SK-N-SH treated with all-trans-retinoic acid at 6 μM for 48 hours (cell line): Measurements from ENCODE around the gene SYTL3.

Experiments
- ATAC-seq: fragments of 200-7000 bp; cut with Tn5 transposase; 3 replicates; pipeline ENCODE4 v1.9.1; 2020; ENCODE audit warnings: mild to moderate bottlenecking, moderate library complexity
- ARNTL ChIP-seq: fragments of 450-650 bp; formaldehyde crosslinking; IDR thresholded peaks from 2 replicates; pipeline ENCODE4 v1.5.0; 2020; ENCODE audit warnings: low read depth, mild to moderate bottlenecking, moderate library complexity, borderline replicate concordance
- BACH2 ChIP-seq: fragments of 250-450 bp; sonication (Bioruptor Pico); IDR thresholded peaks from 2 replicates; pipeline ENCODE4 v1.9.0; 2021; ENCODE audit warnings: mild to moderate bottlenecking, borderline replicate concordance
- CREB5 ChIP-seq: fragments of 250-450 bp; sonication (Bioruptor Pico); IDR thresholded peaks from 2 replicates; pipeline ENCODE4 v1.5.1; 2020; ENCODE audit warnings: low read depth, mild to moderate bottlenecking, moderate library complexity
- CSDC2 ChIP-seq: fragments of 250-450 bp; sonication (Bioruptor Pico); IDR thresholded peaks from 2 replicates; pipeline ENCODE4 v1.5.0; 2020; ENCODE audit warnings: mild to moderate bottlenecking, moderate library complexity
- CSRNP3 ChIP-seq: fragments of 250-450 bp; sonication (Bioruptor Pico); IDR thresholded peaks from 2 replicates; pipeline ENCODE4 v1.5.1; 2021; ENCODE audit warnings: mild to moderate bottlenecking, moderate library complexity
- ESRRG ChIP-seq: fragments of 250-450 bp; sonication (Bioruptor Pico); IDR thresholded peaks from 2 replicates; pipeline ENCODE4 v1.6.1; 2021; ENCODE audit warnings: mild to moderate bottlenecking
- GLIS3 ChIP-seq: fragments of 250-450 bp; sonication (Bioruptor Pico); IDR thresholded peaks from 2 replicates; pipeline ENCODE4 v1.5.0; 2020; ENCODE audit warnings: mild to moderate bottlenecking, moderate library complexity
- ISL1 ChIP-seq: fragments of 250-450 bp; sonication (Bioruptor Pico); IDR thresholded peaks from 2 replicates; pipeline ENCODE4 v2.1.2; 2022; ENCODE audit warnings: mild to moderate bottlenecking, moderate library complexity
- OSR1 ChIP-seq: fragments of 250-450 bp; sonication (Bioruptor Pico); IDR thresholded peaks from 2 replicates; pipeline ENCODE4 v1.8.0; 2022; ENCODE audit warnings: moderate library complexity, mild to moderate bottlenecking, inconsistent platforms
- PATZ1 ChIP-seq: fragments of 250-450 bp; sonication (Bioruptor Pico); IDR thresholded peaks from 2 replicates; pipeline ENCODE4 v1.8.0; 2020; ENCODE audit warnings: mild to moderate bottlenecking, moderate library complexity, borderline replicate concordance
- POU6F1 ChIP-seq: fragments of 250-450 bp; sonication (Bioruptor Pico); IDR thresholded peaks from 2 replicates; pipeline ENCODE4 v1.8.0; 2021; ENCODE audit warnings: low read depth, mild to moderate bottlenecking, moderate library complexity, borderline replicate concordance
- PPARA ChIP-seq: fragments of 250-450 bp; sonication (Bioruptor Pico); IDR thresholded peaks from 2 replicates; pipeline ENCODE4 v1.5.0; 2020; ENCODE audit warnings: mild to moderate bottlenecking, borderline replicate concordance
- RARB ChIP-seq: fragments of 250-450 bp; sonication (Bioruptor Pico); IDR thresholded peaks from 2 replicates; pipeline ENCODE4 v1.8.0; 2021; ENCODE audit warnings: mild to moderate bottlenecking, moderate library complexity
- SNAI2 ChIP-seq: fragments of 250-450 bp; sonication (Bioruptor Pico); IDR thresholded peaks from 2 replicates; pipeline ENCODE4 v1.5.0; 2020; ENCODE audit warnings: mild to moderate bottlenecking, moderate library complexity
- TCF4 ChIP-seq: fragments of 250-450 bp; sonication (Bioruptor Pico); IDR thresholded peaks from 2 replicates; pipeline ENCODE4 v1.8.0; 2021; ENCODE audit warnings: mild to moderate bottlenecking, moderate library complexity, borderline replicate concordance
- TOX ChIP-seq: fragments of 250-450 bp; sonication (Bioruptor Pico); IDR thresholded peaks from 2 replicates; pipeline ENCODE4 v1.8.0; 2021; ENCODE audit warnings: mild to moderate bottlenecking, moderate library complexity, borderline replicate concordance
- TSHZ2 ChIP-seq: fragments of 250-450 bp; sonication (Bioruptor Pico); IDR thresholded peaks from 2 replicates; pipeline ENCODE4 v1.5.0; 2020; ENCODE audit warnings: mild to moderate bottlenecking, moderate library complexity
- ZC3H10 ChIP-seq: fragments of 250-450 bp; sonication (Bioruptor Pico); IDR thresholded peaks from 2 replicates; pipeline ENCODE4 v1.5.1; 2021; ENCODE audit warnings: mild to moderate bottlenecking, moderate library complexity
- ZFP3 ChIP-seq: fragments of 250-450 bp; sonication (Bioruptor Pico); IDR thresholded peaks from 2 replicates; pipeline ENCODE4 v1.5.0; 2020; ENCODE audit warnings: mild to moderate bottlenecking, moderate library complexity
- ZFP30 ChIP-seq: fragments of 450-650 bp; formaldehyde crosslinking; IDR thresholded peaks from 2 replicates; pipeline ENCODE4 v1.5.0; 2022; ENCODE audit warnings: mild to moderate bottlenecking, moderate library complexity
- ZNF565 ChIP-seq: fragments of 450-650 bp; formaldehyde crosslinking; conservative IDR thresholded peaks from 2 replicates; pipeline ENCODE4 v1.5.0; 2020; ENCODE audit warnings: low read depth, mild to moderate bottlenecking, moderate library complexity
- ZNF70 ChIP-seq: fragments of 450-650 bp; formaldehyde crosslinking; IDR thresholded peaks from 2 replicates; pipeline ENCODE4 v1.5.0; 2020; ENCODE audit warnings: mild to moderate bottlenecking, moderate library complexity
- ZNF8 ChIP-seq: fragments of 450-650 bp; formaldehyde crosslinking; IDR thresholded peaks from 2 replicates; pipeline ENCODE4 v1.5.0; 2020; ENCODE audit warnings: mild to moderate bottlenecking, moderate library complexity

Gene SYTL3

GRCh38 chr6:158653577-158654354, 3.9 kb downstream of the SYTL3 start (continued):
- TF ChIP-seq TSHZ2 (CRISPR knock-in tag) (no peak), ZFP3 (no peak), ZNF565 (no peak)

- TF ChIP-seq ZNF565: peak; percentile 83
- TF ChIP-seq PATZ1: no peak; the same call in 1 of the 2 replicates
- TF ChIP-seq ISL1 (CRISPR knock-in tag): peak; percentile 77
- TF ChIP-seq ARNTL (CRISPR knock-in tag): no peak; the same call in 1 of the 2 replicates
- no peak for TF ChIP-seq ZFP30
- no peak; the same call in 1 of the 2 replicates for TF ChIP-seq OSR1
- no peak for TF ChIP-seq GLIS3 (CRISPR knock-in tag)
- TF ChIP-seq SNAI2 (CRISPR knock-in tag): peak; percentile 79; the same call in 1 of the 2 replicates
- no peak for TF ChIP-seq POU6F1 (CRISPR knock-in tag)
- no peak for TF ChIP-seq CSRNP3
- TF ChIP-seq BACH2 (CRISPR knock-in tag): no peak
- TF ChIP-seq RARB: no peak
- TF ChIP-seq PPARA (CRISPR knock-in tag): no peak
- TF ChIP-seq ZFP3: peak; percentile 54; the same call in 1 of the 2 replicates
- peak; percentile 41; the same call in 1 of the 2 replicates for TF ChIP-seq ZNF8
- TF ChIP-seq TOX: peak; percentile 67
- peak; percentile 64; the same call in 1 of the 2 replicates for TF ChIP-seq ZC3H10 (CRISPR knock-in tag)
- TF ChIP-seq TCF4 (CRISPR knock-in tag): peak; percentile 77; the same call in 1 of the 2 replicates
- peak; percentile 67; the same call in 1 of the 2 replicates for TF ChIP-seq TSHZ2 (CRISPR knock-in tag)
- peak; percentile 63; the same call in 1 of the 2 replicates for TF ChIP-seq CSDC2 (CRISPR knock-in tag)
- no peak for TF ChIP-seq ESRRG (CRISPR knock-in tag)
- TF ChIP-seq CREB5 (CRISPR knock-in tag): peak; percentile 38; the same call in 1 of the 2 replicates
- TF ChIP-seq ZNF70: 0 out of 2 replicates have a peak, but pooled peaks have one; percentile 17
- peak; percentile 91 for ATAC-seq
Measured at GRCh38 chr6:158654498-158654897, 4.6 kb downstream of the SYTL3 start.
